ENCODE results near the gene OR2L2.
"Not testable (repeated sequence)": the region's sequence is repeated elsewhere in the genome, so short reads cannot be mapped to it uniquely, and the experiment has no call there.

The OR2L2 gene, protein sequence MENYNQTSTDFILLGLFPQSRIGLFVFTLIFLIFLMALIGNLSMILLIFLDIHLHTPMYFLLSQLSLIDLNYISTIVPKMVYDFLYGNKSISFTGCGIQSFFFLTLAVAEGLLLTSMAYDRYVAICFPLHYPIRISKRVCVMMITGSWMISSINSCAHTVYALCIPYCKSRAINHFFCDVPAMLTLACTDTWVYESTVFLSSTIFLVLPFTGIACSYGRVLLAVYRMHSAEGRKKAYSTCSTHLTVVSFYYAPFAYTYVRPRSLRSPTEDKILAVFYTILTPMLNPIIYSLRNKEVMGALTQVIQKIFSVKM

DNA sequence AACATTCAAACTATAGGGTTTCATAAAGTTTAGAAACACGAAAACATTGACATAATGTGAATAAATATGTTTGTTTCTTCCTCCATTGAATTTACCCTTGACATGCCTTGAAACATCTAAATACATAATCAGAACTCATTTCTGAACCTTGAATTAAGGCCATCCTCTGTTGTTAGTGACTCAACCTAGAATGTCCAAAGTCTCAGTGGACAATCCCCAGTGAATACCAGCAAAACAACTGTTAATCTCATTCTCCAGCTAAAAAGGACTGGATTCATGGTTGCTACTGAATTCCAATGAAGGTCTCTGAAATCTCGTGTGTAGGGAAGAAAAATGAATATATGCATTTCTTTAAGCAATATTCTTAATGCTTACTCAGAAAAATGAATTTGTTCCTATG lies at the start of gene OR2L2:
OR2L2 (plus strand) TSS at position 301 of the 400 bp plus-strand sequence. CDS start 8,198 bp downstream, outside the sequence.
- no peak for DNase-seq

DNA sequence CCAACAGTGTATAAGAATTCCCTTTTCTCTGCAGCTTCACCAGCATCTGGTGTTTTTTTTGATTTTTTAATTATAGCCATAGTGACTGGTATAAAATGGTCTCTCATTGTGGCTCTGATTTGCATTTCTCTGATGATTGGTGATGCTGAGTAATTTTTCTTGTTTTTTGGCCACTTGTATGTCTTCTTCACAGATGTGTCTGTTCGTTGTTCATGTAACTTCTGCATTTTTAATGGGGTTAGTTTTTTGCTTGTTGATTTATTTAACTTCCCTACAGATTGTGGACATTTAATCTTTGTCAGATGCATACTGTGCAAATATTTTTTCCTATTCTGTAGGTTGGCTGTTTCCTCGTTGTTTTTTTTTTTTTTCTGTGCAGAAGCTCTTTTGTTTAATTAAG lies 36.9 kb upstream of the OR2L2 start:
- no peak for DNase-seq

DNA sequence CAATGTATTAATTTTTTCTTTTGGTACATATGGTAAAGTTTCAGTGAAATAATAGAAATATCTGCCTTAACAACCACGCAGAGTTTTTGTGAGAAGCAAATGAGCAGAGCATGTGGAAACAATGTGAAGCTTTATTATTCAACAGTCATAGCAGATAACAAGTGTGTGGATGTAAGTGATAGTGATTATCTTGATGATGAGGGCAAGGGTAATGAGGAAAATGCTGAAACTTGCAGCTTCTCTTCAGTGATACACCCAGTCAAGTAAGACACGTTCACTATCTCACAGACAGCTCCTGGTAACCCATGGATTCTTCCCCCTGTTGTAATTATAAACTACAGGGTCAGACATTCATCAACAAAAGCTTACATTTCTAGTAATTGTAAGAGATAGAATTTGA lies 31.1 kb upstream of the OR2L2 start:
- no peak for DNase-seq

DNA sequence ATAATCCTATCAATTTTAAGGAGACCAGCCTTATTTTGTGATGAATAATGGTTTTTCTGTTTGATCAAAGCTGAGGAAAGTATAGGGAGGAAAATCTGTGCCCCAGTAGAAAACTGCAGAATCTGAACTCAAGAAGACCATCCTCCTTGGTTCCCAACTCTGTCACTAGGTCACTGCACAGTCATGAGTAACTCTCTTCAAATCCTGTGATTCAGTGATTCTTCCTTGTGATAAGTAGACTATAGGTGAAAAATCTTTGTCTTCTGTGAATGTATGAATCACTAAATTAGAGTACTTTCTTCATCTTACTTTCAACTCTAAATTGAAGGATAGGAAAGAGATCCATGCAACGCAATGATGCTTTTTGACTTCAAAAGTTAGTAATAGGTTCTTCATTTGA lies 29.7 kb upstream of the OR2L2 start:
- no peak for DNase-seq

DNA sequence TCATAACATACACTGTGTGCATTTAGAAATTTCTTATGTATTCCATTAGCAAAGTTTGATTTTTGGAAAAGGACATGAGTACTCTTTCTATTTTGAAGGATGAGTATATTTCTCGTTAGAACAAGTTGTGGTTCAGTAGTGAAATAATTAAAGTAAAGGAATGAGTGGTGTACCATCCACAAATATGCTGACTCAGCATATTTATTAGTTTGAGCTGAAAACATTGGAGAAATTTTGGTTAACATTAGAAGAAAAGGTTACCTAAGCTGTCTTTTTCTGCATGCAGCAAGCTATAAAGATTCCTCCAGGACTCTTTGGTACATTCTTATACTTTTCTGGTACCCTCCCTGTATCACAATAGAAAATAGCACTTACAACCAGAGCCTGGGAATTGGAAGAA lies 22.1 kb upstream of the OR2L2 start:
- DNase-seq = no peak

DNA sequence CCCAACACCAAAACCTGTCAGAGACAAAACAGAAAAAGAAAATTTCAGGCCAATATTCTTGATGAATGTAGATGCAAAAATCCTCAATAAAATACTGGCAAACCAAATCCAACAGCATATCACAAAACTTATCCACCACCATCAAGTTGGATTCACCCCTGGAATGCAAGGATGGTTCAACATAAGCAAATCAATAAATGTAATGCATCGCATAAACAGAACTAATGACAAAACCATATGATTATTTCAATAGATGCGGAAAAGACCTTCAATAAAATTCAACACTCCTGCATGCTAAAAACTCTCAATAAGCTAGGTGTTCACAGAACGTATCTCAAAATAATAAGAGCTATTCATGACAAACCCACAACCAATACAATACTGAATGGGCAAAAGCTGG lies 20.2 kb upstream of the OR2L2 start:
- no peak for DNase-seq

DNA sequence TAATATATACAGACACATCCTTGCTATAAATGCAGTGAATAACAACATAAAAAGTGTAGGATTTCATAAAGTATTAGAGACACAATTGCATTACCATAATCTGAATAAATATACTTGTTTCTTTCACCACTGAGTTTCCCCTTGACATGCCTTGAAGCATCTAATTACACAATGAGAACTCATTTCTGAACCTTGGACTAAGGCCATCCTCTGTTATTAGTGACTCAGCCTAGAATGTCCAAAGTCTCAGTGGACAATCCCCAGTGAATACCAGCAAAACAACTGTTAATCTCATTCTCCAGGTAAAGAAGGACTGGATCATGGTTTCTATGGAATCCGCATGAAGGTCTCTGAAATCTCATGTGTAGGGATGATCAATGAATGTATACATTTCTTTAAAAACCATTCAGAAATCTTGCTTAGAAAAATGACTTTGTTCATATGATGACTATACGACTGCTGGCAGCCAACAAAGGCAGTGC lies 16.6 kb upstream of the OR2L2 start, which contains the start of gene OR2L5:
OR2L5 (plus strand) TSS at position 432 of the 482 bp plus-strand sequence. CDS start 8,288 bp downstream, outside the sequence.
- no peak for DNase-seq

DNA sequence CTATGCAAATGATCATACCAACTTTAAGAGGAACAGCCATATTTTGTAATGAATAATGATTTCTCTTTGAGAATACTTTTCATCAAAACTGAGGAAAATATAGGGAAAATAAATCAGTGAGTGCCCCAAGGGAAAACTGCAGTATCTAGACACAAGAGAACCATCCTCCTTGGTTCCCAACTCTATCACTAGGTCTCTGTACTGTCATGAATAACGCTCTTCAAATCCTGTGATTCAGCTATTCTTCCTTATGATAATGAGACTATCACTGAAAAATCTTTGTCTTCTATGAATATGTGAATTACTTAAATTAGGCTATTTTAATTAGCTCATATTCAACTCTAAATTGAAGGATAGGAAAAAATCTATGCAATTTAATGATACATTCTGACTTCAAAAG lies 14.1 kb upstream of the OR2L2 start:
- DNase-seq = no peak

DNA sequence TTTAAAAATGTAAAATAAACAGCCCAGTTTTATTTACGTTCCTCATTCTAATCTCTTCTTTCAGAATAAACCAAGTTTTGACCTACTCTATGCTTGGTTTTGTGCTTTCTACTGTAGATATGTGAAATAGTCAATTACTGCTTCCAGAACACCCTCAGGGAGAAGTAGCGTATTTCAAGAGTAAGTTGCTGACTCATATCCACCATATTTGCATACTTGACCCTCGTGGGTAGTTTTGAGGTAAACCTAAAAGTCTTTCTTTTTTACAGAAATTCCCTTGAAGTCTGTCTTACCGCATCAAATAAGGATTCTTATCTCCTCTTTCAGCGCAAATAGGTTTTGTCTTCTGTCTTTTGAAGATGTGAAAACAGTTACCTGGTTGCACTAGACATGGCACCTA lies 15.3 kb downstream of the OR2L2 start:
- DNase-seq = no peak

DNA sequence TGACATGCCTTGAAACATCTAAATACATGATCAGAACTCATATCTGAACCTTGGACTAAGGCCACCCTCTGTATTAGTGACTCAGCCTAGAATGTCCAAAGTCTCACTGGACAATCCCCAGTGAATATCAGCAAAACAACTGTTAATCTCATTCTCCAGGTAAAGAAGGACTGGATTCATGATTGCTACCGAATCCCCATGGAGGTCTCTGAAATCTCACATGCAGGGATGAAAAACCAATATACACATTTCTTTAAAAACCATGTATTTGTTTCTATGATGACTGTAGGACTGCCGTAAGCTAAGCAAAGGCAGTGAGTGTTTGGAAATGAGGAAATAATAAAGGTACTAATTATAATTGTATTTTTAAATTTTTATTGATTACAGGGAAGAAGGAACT lies 16.7 kb downstream of the OR2L2 start, which contains the start of gene OR2L3:
OR2L3 (plus strand) TSS at position 301 of the 400 bp plus-strand sequence. CDS start 13,846 bp downstream, outside the sequence.
- DNase-seq = no peak

DNA sequence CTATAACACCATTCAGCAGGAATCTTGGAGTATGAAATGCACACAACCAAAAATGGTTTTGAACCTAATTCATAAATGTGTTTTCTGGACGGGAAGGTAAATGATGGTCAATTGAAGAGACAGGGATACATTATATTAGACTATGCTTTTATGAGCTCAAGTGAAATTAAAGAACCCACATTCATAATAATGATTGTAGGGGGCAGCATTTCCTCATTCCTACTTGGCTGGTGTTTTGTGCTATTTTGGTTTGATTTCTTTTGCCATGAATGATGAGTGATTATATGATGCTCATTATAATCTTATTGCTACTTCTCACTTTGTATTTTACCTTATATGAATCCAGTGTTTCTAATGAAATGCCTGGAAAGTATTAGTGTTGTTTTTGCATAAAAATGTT lies 17.1 kb downstream of the OR2L2 start:
- DNase-seq = no peak

DNA sequence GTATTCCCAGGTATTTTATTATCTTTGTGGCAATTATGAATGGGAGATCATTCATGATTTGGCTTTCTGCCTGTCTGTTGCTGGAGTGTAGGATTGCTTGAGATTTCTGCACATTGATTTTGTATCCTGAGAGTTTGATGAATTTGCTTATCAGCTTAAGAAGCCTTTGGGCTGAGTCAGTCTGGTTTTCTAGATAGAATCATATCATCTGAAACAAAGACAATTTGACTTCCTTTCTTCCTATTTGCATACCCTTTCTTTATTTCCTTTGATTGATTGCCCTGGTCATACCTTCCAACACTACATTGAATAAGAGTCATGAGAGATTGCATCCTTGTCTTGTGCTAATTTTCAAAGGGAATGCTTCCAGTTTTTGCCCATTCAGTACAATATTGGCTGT lies 24.8 kb downstream of the OR2L2 start:
- no peak for DNase-seq

DNA sequence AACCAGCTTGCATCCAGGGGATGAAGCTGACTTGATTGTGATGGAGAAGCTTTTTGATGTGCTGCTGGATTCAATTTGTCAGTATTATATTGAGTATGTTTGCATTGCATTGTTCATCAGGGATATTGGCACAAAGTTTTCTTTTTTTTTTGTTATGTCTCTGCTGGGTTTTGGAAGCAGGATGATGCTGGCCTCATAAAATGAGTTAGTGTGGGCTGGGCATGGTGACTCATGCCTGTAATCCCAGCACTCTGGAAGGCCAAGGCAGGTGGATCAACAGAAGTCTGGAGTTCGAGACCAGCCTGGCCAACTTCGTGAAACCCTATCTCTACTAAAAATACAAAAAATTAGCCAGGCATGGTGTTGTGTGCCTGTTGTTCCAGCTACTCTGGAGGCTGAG lies 25.4 kb downstream of the OR2L2 start:
- no peak for DNase-seq

DNA sequence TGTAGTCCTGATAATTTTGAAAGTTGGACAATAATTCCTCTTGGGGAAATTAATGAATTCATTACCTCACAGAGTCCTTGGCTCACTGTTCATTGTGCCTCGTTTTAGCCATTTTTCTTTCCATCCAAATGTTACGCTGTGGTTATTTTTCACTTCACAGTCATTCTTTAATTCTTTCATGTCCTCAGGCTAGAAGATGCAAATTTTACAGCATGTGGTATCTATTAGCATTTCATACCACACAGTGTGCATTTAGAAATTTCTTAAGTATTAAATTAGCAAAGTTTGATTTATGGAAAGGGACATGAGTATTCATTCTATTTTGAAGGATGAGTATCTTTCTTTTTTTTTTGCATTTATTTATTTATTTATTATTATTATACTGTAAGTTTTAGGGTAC lies 35.2 kb downstream of the OR2L2 start:
- DNase-seq = no peak

DNA sequence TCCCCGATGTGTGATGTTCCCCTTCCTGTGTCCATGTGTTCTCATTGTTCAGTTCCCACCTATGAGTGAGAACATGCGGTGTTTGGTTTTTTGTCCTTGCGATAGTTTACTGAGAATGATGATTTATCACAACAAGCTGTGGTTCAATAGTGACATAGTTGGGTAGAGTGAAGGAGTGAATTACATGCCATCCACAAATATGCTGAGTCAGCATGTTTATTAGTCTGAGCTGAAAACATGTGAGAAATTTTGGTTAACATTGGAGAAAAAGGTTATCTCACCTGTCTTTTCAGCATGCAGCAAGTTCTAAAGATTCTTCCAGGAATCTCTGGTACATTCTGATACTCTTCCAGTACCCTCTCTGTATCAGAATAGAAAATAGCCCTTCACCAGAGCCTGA lies 35.7 kb downstream of the OR2L2 start:
- DNase-seq = no peak

DNA sequence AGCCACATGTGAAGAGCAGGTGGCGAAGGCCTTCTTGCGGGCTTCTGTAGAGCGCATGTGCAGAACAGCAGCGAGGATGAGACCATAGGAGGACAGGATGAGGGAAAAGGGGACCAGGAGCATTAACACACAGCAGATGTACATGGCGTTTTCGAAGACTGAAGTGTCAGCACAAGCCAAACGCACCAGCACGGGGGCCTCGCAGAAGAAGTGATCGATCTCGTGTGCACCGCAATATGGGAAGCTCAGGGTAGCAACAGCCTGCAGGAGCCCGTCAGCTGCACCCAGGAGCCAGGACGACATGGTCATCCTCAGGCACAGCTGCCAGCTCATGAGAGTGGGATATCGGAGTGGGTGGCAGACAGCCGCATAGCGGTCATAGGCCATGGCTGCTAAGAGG lies 54.0 kb downstream of the OR2L2 start:
- DNase-seq = not testable (repeated sequence)
